IMR-90 (cell line): ENCODE data around the gene PHF20. TPM values are rescaled to one million over a fixed set of nuclear protein-coding genes. Genes with fewer than 3 reads are reported as not detected.
A peak's percentile ranks its signal among the peaks of the same experiment; 100 is the strongest.

Experiments used
- ATAC-seq: fragments of 200-7000 bp; cut with Tn5 transposase; 2 replicates; pipeline ENCODE4 v1.9.1; 2020; ENCODE audit warnings: low read depth, mild to moderate bottlenecking, moderate library complexity
- BruUV-seq: library from RNA; stranded (reverse); fragments of 400-500 nt; replicated peaks from 2 replicates; lab custom pipeline; 2021; lab: Mats Ljungman, UMichigan
- CTCF ChIA-PET: fragments of 300-600 bp; formaldehyde crosslinking; extraction: SDS; loops from one replicate; lab custom pipeline; 2021; ENCODE audit warnings: antibody characterized with exemption; lab: Yijun Ruan, JAX
- POLR2A ChIA-PET: fragments of 300-600 bp; sonication (Branson Sonifier 250); formaldehyde crosslinking; loops from one replicate; lab custom pipeline; 2022; ENCODE audit warnings: antibody characterized with exemption; ENCODE audit not compliant: unreplicated experiment; lab: Charles Lee
- DNase-seq: peaks from one replicate; pipeline ENCODE4 v3.0.0; 2013
- H2AFZ ChIP-seq: replicated peaks from 2 replicates; pipeline ENCODE3; 2013; ENCODE audit warnings: low read length, mild to moderate bottlenecking; ENCODE audit not compliant: poor library complexity
- H2AK5ac ChIP-seq: 2 replicates; pipeline ENCODE4 v1.6.1; 2013; ENCODE audit warnings: low read depth, low read length, inconsistent platforms
- H2AK9ac ChIP-seq: replicated peaks from 2 replicates; pipeline ENCODE3; 2013; ENCODE audit warnings: mild to moderate bottlenecking, low read depth, low read length, moderate library complexity; ENCODE audit not compliant: poor library complexity
- H2BK120ac ChIP-seq: 2 replicates; pipeline ENCODE4 v1.6.1; 2013; ENCODE audit warnings: low read depth, low read length, inconsistent platforms
- H2BK15ac ChIP-seq: 3 replicates; pipeline ENCODE4 v1.6.1; 2013; ENCODE audit warnings: low read depth, low read length, inconsistent platforms
- H2BK20ac ChIP-seq: 2 replicates; pipeline ENCODE4 v1.6.1; 2013; ENCODE audit warnings: low read depth, mild to moderate bottlenecking, inconsistent platforms, low read length, moderate library complexity
- H2BK5ac ChIP-seq: 2 replicates; pipeline ENCODE4 v1.6.1; 2013; ENCODE audit warnings: mild to moderate bottlenecking, low read depth, low read length, inconsistent platforms; ENCODE audit not compliant: poor library complexity, severe bottlenecking
- H3K14ac ChIP-seq: replicated peaks from 2 replicates; pipeline ENCODE4 v1.6.1; 2013; ENCODE audit warnings: low read depth, low read length, inconsistent platforms
- H3K18ac ChIP-seq: 2 replicates; pipeline ENCODE4 v1.6.1; 2013; ENCODE audit warnings: low read depth, low read length, control low read depth
- H3K23ac ChIP-seq: 2 replicates; pipeline ENCODE4 v1.6.1; 2013; ENCODE audit warnings: low read depth, low read length, inconsistent platforms
- H3K27ac ChIP-seq: 2 replicates; pipeline ENCODE4 v1.5.1; 2013; ENCODE audit warnings: mild to moderate bottlenecking, control low read depth, low read length; ENCODE audit not compliant: insufficient read depth
- H3K27me3 ChIP-seq: 2 replicates; pipeline ENCODE4 v1.6.1; 2013; ENCODE audit warnings: low read length; ENCODE audit not compliant: control insufficient read depth, insufficient read depth
- H3K36me3 ChIP-seq: 2 replicates; pipeline ENCODE4 v1.6.1; 2013; ENCODE audit warnings: low read length, mixed read lengths; ENCODE audit not compliant: control insufficient read depth, insufficient read depth
- H3K4ac ChIP-seq: 2 replicates; pipeline ENCODE4 v1.6.1; 2013; ENCODE audit warnings: low read depth, low read length, inconsistent platforms
- H3K4me1 ChIP-seq: 2 replicates; pipeline ENCODE4 v1.6.1; 2013; ENCODE audit warnings: low read length, mixed read lengths; ENCODE audit not compliant: control insufficient read depth, insufficient read depth
- H3K4me2 ChIP-seq: 2 replicates; pipeline ENCODE4 v1.6.1; 2013; ENCODE audit warnings: low read depth, mild to moderate bottlenecking, control low read depth, low read length, moderate library complexity
- H3K4me3 ChIP-seq: 2 replicates; pipeline ENCODE4 v1.5.1; 2013; ENCODE audit warnings: low read depth, mild to moderate bottlenecking, control low read depth, low read length, moderate library complexity; ENCODE audit not compliant: insufficient read depth
- H3K56ac ChIP-seq: 2 replicates; pipeline ENCODE4 v1.6.1; 2013; ENCODE audit warnings: low read length, inconsistent platforms; ENCODE audit not compliant: insufficient read depth; ENCODE audit errors: extremely low read depth
- H3K79me1 ChIP-seq, 2 experiments: 2 replicates each; pipeline ENCODE4 v1.6.1; 2013; ENCODE audit warnings: low read length in 2 of 2, inconsistent platforms in 1 of 2, low read depth in 1 of 2
- H3K9ac ChIP-seq: 2 replicates; pipeline ENCODE4 v1.6.1; 2013; ENCODE audit warnings: low read depth, low read length, control low read depth
- H3K9me1 ChIP-seq: 2 replicates; pipeline ENCODE4 v1.6.1; 2013; ENCODE audit warnings: low read length, inconsistent platforms; ENCODE audit not compliant: insufficient read depth
- H3K9me3 ChIP-seq: 2 replicates; pipeline ENCODE4 v1.6.1; 2013; ENCODE audit warnings: low read length; ENCODE audit not compliant: control insufficient read depth, insufficient read depth
- H4K20me1 ChIP-seq: 2 replicates; pipeline ENCODE4 v1.6.1; 2013; ENCODE audit warnings: low read length, inconsistent platforms; ENCODE audit not compliant: insufficient read depth
- H4K5ac ChIP-seq: 2 replicates; pipeline ENCODE4 v1.6.1; 2013; ENCODE audit warnings: mild to moderate bottlenecking, low read depth, low read length, control low read depth
- H4K8ac ChIP-seq, 2 experiments: 2 replicates each; pipeline ENCODE4 v1.6.1; 2013; ENCODE audit warnings: low read depth in 2 of 2, low read length in 2 of 2, control low read depth in 1 of 2, inconsistent platforms in 1 of 2
- H4K91ac ChIP-seq: 2 replicates; pipeline ENCODE4 v1.6.1; 2013; ENCODE audit warnings: low read depth, low read length, inconsistent platforms; ENCODE audit not compliant: insufficient read depth
- BHLHE40 ChIP-seq: fragments of 150-350 bp; IDR thresholded peaks from 2 replicates; pipeline ENCODE4 v1.6.1; 2016; ENCODE audit warnings: mild to moderate bottlenecking, low read depth, low read length
- CEBPB ChIP-seq: IDR thresholded peaks from 2 replicates; pipeline ENCODE4 v1.6.1; 2012; ENCODE audit warnings: low read depth, low read length, improper control_type of control experiment
- CHD1 ChIP-seq: IDR thresholded peaks from 2 replicates; pipeline ENCODE4 v1.6.1; 2012; ENCODE audit warnings: low read depth, low read length, improper control_type of control experiment
- MAFK ChIP-seq: IDR thresholded peaks from 2 replicates; pipeline ENCODE4 v1.6.1; 2012; ENCODE audit warnings: low read depth, low read length, improper control_type of control experiment
- MAZ ChIP-seq: IDR thresholded peaks from 2 replicates; pipeline ENCODE4 v1.6.1; 2012; ENCODE audit warnings: low read depth, mild to moderate bottlenecking, low read length, improper control_type of control experiment, moderate library complexity, borderline replicate concordance
- MXI1 ChIP-seq: IDR thresholded peaks from 2 replicates; pipeline ENCODE4 v1.6.1; 2012; ENCODE audit warnings: low read depth, mild to moderate bottlenecking, low read length, moderate library complexity, borderline replicate concordance
- NFE2L2 ChIP-seq: fragments of 150-350 bp; IDR thresholded peaks from 2 replicates; pipeline ENCODE4 v1.6.1; 2016; ENCODE audit warnings: low read depth, mild to moderate bottlenecking, low read length
- POLR2A ChIP-seq: IDR thresholded peaks from 2 replicates; pipeline ENCODE4 v1.6.1; 2012; ENCODE audit warnings: mild to moderate bottlenecking, low read depth, low read length
- RAD21 ChIP-seq: IDR thresholded peaks from 2 replicates; pipeline ENCODE4 v1.6.1; 2012; ENCODE audit warnings: low read length, improper control_type of control experiment
- SMC3 ChIP-seq: fragments of 150-350 bp; IDR thresholded peaks from 2 replicates; pipeline ENCODE4 v1.6.1; 2016; ENCODE audit warnings: low read depth, mild to moderate bottlenecking, antibody characterized with exemption, low read length, moderate library complexity
- USF2 ChIP-seq: fragments of 150-350 bp; IDR thresholded peaks from 2 replicates; pipeline ENCODE4 v1.6.1; 2017; ENCODE audit warnings: mild to moderate bottlenecking, antibody characterized with exemption, low read length, low read depth
- WGBS, 2 experiments: methylation state at CpG; one replicate each; pipeline versions ENCODE4 v1.1.5 to v1.1.7; 2013; ENCODE audit warnings: missing lambda C conversion rate in 2 of 2; ENCODE audit not compliant: insufficient read length in 1 of 2; ENCODE audit errors: extremely low coverage in 2 of 2; 5-methylcytosine and 5-hydroxymethylcytosine counted together
- dilution Hi-C: fragments of 300-500 bp; cut with HindIII; formaldehyde crosslinking; loops from one replicate; pipeline ENCODE4 v1.14.3; 2018; ENCODE audit warnings: low sequenced_read_pairs; ENCODE audit not compliant: unreplicated experiment
- in situ Hi-C: fragments of 300-500 bp; cut with MboI; formaldehyde crosslinking; loops from 3 replicates; pipeline ENCODE4 v1.14.3; 2019; ENCODE audit warnings: low sequenced_read_pairs, inconsistent platforms, mixed read lengths
- intact Hi-C: fragments of 100-400 bp; cut with micrococcal nuclease; formaldehyde crosslinking; loops from 2 replicates; pipeline ENCODE4 v1.10.0; 2022
- polyA plus RNA-seq, 3 experiments: library from polyadenylated mRNA; depleted of rRNA; stranded (reverse); fragments of >200 nt; gene quantifications; 2 replicates each; pipeline ENCODE4 v1.2.3, GENCODE V29; 2012; ENCODE audit warnings: low replicate concordance in 1 of 3
- total RNA-seq: library from RNA; depleted of rRNA; stranded (reverse); fragments of >200 nt; gene quantifications from 2 replicates; pipeline ENCODE4 v1.2.3, GENCODE V29; 2012
- TF ChIP-seq, protein P1 (sequence below): conservative IDR thresholded peaks from 2 replicates; pipeline ENCODE4 v1.5.1; 2012; ENCODE audit warnings: mild to moderate bottlenecking, low read depth, low read length, improper control_type of control experiment

The PHF20 gene
- total and polyA plus RNA-seq, 2 of the 4 experiments (the other 2 are of a cell fraction): 22.0 to 22.5 TPM

GRCh38 chr20:35796571-35796970, 24.8 kb downstream of the PHF20 start:
- POLR2A ChIA-PET: no interaction called here

More at GRCh38 chr20:35796571-35796970, 24.8 kb downstream of the PHF20 start:
- peak overlapping the region; percentile 43; the same call in 1 of the 2 replicates for H3K18ac ChIP-seq
- intact Hi-C loops (no loop called here), in situ Hi-C loops (no loop called here), dilution Hi-C loops (no loop called here)
- no peak overlapping the region for H3K23ac ChIP-seq
- H2BK120ac ChIP-seq: no peak overlapping the region
- DNase-seq (peak; percentile 12), ATAC-seq (no peak)
- no peaks in the 10 kb centered on the region for H3K9me3 ChIP-seq
- H4K8ac ChIP-seq: no peak overlapping the region
- no peak overlapping the region for H3K4ac ChIP-seq
- no peaks in the 10 kb centered on the region for H3K27me3 ChIP-seq
- H3K9ac ChIP-seq: no peak overlapping the region
- H3K4me1 ChIP-seq: peaks cover 9% of the 10 kb centered on the region
- no peak overlapping the region for H4K91ac ChIP-seq
- H3K56ac ChIP-seq: no peak overlapping the region
- no peak overlapping the region for H3K27ac ChIP-seq
- peaks cover 2% of the 10 kb centered on the region; the same call in 1 of the 2 replicates for H4K20me1 ChIP-seq
- H3K4me3 ChIP-seq: no peak overlapping the region
- H2BK5ac ChIP-seq: no peak overlapping the region
- H2AK5ac ChIP-seq: no peak overlapping the region
- no peak overlapping the region for H2AK9ac ChIP-seq
- WGBS, 2 experiments: no CpG with 5 or more reads among the region's 2 CpGs
- BruUV-seq: no TSS peak
- no peak overlapping the region for H2BK20ac ChIP-seq
- H2BK15ac ChIP-seq: no peak overlapping the region
- no peak overlapping the region for H3K14ac ChIP-seq
- H3K9me1 ChIP-seq: peaks cover 2% of the 10 kb centered on the region
- peaks cover 53 to 70% of the 10 kb centered on the region in 2 experiments for H3K79me1 ChIP-seq
- H4K5ac ChIP-seq: no peak overlapping the region
- TF ChIP-seq MAZ (no peak), MXI1 (no peak), CHD1 (no peak), POLR2A (no peak), SMC3 (no peak), NFE2L2 (no peak), CEBPB (no peak), BHLHE40 (no peak), MAFK (no peak), RAD21 (no peak), USF2 (no peak)
- TF ChIP-seq, protein P1, sequence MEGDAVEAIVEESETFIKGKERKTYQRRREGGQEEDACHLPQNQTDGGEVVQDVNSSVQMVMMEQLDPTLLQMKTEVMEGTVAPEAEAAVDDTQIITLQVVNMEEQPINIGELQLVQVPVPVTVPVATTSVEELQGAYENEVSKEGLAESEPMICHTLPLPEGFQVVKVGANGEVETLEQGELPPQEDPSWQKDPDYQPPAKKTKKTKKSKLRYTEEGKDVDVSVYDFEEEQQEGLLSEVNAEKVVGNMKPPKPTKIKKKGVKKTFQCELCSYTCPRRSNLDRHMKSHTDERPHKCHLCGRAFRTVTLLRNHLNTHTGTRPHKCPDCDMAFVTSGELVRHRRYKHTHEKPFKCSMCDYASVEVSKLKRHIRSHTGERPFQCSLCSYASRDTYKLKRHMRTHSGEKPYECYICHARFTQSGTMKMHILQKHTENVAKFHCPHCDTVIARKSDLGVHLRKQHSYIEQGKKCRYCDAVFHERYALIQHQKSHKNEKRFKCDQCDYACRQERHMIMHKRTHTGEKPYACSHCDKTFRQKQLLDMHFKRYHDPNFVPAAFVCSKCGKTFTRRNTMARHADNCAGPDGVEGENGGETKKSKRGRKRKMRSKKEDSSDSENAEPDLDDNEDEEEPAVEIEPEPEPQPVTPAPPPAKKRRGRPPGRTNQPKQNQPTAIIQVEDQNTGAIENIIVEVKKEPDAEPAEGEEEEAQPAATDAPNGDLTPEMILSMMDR: no peak
- H2AFZ ChIP-seq: no peak overlapping the region
- peaks cover 7% of the 10 kb centered on the region for H3K36me3 ChIP-seq
- CTCF ChIA-PET: interaction anchor here (0.5 kb wide), 1 partner anchor 1262 kb away, joined by 4 read pairs; no protein-coding TSS in a partner anchor
- H3K4me2 ChIP-seq: no peak overlapping the region; the same call in 1 of the 2 replicates
